ENCODE results near the gene PIK3R5. TPM values are rescaled to one million over a fixed set of nuclear protein-coding genes. Genes with fewer than 3 reads are reported as not detected.

The PIK3R5 gene
- total and polyA plus RNA-seq, 11 donors, result 1.4 to 21.6 (median 2.4) TPM

- Histone ChIP-seq H3K27me3 (no peaks in the 10 kb centered on the region), H3K36me3 (no peaks in the 10 kb centered on the region), H3K9me3 (no peaks in the 10 kb centered on the region), H3K4me1 (peaks cover 0 to 54% (median 0%) of the 10 kb centered on the region in 12 donors), H3K4me3 (peak overlapping the region in 7 of 12 donors; percentile 36 to 61 (median 53)), H3K27ac (no peak overlapping the region)
- WGBS, 4 donors, result 62 to 93% (median 77%) methylated on average over 7 of the region's 7 CpGs
- ATAC-seq (peak in 1 of 4 donors; percentile 58), DNase-seq (no peak)
- TF ChIP-seq, protein P1, sequence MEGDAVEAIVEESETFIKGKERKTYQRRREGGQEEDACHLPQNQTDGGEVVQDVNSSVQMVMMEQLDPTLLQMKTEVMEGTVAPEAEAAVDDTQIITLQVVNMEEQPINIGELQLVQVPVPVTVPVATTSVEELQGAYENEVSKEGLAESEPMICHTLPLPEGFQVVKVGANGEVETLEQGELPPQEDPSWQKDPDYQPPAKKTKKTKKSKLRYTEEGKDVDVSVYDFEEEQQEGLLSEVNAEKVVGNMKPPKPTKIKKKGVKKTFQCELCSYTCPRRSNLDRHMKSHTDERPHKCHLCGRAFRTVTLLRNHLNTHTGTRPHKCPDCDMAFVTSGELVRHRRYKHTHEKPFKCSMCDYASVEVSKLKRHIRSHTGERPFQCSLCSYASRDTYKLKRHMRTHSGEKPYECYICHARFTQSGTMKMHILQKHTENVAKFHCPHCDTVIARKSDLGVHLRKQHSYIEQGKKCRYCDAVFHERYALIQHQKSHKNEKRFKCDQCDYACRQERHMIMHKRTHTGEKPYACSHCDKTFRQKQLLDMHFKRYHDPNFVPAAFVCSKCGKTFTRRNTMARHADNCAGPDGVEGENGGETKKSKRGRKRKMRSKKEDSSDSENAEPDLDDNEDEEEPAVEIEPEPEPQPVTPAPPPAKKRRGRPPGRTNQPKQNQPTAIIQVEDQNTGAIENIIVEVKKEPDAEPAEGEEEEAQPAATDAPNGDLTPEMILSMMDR (IDR thresholded peaks at IDR 0.05), result no peak
- no peak for TF ChIP-seq POLR2A (IDR thresholded peaks at IDR 0.05)
- intact Hi-C loops (cut with DNase I), result no loop called here
Measured at GRCh38 chr17:8865811-8866210, 99.7 kb downstream of the PIK3R5 start.

- H3K4me3 ChIP-seq, result peak overlapping the region in 3 of 12 donors; percentile 0 to 53 (median 36)
- ATAC-seq (no peak), DNase-seq (no peak)
- H3K27me3 ChIP-seq, result no peaks in the 10 kb centered on the region
- no peaks in the 10 kb centered on the region for H3K36me3 ChIP-seq
- H3K27ac ChIP-seq, result no peak overlapping the region
- intact Hi-C loops (cut with DNase I), result no loop called here
- H3K4me1 ChIP-seq, result peaks cover 0 to 57% (median 0%) of the 10 kb centered on the region in 12 donors
- no peaks in the 10 kb centered on the region for H3K9me3 ChIP-seq
- no peak for TF ChIP-seq POLR2A (IDR thresholded peaks at IDR 0.05)
- TF ChIP-seq, protein P1 (IDR thresholded peaks at IDR 0.05), result no peak
- 51 to 60% (median 54%) methylated on average over 5 to 6 of the region's 6 CpGs for WGBS, 4 donors
Measured at GRCh38 chr17:8865385-8865784, 100.1 kb downstream of the PIK3R5 start.

DNA sequence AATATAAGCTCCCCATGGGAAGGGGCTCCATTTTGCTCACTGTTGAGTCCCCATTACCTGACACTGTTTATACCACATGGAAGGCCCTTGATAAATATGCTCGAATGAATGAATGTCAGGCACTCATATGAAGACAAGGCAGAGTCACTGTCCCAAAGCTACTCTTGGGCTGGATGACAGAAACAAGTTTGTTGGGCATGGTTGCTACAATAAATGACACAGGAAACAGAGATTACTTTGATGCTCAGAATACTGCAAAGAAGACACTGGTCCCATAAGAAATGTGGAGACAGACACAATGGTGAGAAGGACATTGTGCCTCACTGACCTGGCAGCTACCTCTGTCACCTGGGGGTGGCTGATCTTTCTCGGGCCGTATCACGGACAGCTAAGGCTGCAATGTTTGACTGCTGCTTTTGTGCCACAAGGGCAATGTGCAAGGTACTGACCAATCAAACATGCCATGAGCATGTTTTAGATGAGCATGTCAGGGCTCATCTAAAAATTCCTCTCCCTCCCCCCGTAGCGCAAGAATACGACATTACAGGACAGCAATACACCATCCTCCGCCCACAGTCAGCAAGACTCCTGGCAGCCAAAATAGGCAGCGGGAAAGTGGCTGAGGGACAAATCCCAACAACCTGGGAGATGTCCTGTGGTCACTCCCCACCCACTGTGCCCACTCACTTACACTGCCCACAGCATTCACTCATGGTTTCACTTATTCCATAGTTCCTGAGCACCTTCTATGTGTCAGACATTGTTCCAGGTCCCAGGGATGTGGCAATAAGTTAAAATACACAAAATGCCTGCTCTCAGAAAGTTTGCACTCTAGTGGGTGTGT, 103.1 kb downstream of the PIK3R5 start:
- no peaks in the 10 kb centered on the region for H3K27me3 ChIP-seq
- 78 to 84% (median 81%) methylated on average over 9 of the region's 9 CpGs for WGBS, 4 donors
- H3K27ac ChIP-seq, result no peak overlapping the region
- no peak overlapping the region for H3K4me3 ChIP-seq
- no peak for DNase-seq
- intact Hi-C loops (cut with DNase I), result no loop called here
- ATAC-seq, result no peak
- no peak for TF ChIP-seq POLR2A (IDR thresholded peaks at IDR 0.05)
- TF ChIP-seq, protein P1 (IDR thresholded peaks at IDR 0.05), result no peak
- no peaks in the 10 kb centered on the region for H3K36me3 ChIP-seq
- peaks cover 0 to 60% (median 10%) of the 10 kb centered on the region in 12 donors for H3K4me1 ChIP-seq
- no peaks in the 10 kb centered on the region for H3K9me3 ChIP-seq

- Histone ChIP-seq H3K4me1 (peaks cover 4 to 61% (median 17%) of the 10 kb centered on the region in 12 donors), H3K27me3 (no peaks in the 10 kb centered on the region), H3K36me3 (no peaks in the 10 kb centered on the region), H3K4me3 (no peak overlapping the region), H3K27ac (peak overlapping the region in 1 of 12 donors; percentile 11), H3K9me3 (no peaks in the 10 kb centered on the region)
- intact Hi-C loops (cut with DNase I), result no loop called here
- no peak for ATAC-seq
- WGBS, 4 donors, result 73 to 80% (median 78%) methylated on average over 7 of the region's 7 CpGs
- DNase-seq, result no peak
- TF ChIP-seq, protein P1 (IDR thresholded peaks at IDR 0.05), result no peak
- no peak for TF ChIP-seq POLR2A (IDR thresholded peaks at IDR 0.05)
Measured at GRCh38 chr17:8861495-8862181, 103.9 kb downstream of the PIK3R5 start.

Data from heart left ventricle (tissue), 16 donors.